HL-60/S4 treated with retinoic acid at 250 ng/mL for 4 days and 3 days (cell line): ENCODE results near the gene DMRTC2.

ENCODE experiments used
- in situ Hi-C: fragments of 300-500 bp; cut with MboI; formaldehyde crosslinking; loops from 2 replicates; pipeline ENCODE4 v1.7.0; 2022; ENCODE audit warnings: low sequenced_read_pairs

The DMRTC2 gene

DNA sequence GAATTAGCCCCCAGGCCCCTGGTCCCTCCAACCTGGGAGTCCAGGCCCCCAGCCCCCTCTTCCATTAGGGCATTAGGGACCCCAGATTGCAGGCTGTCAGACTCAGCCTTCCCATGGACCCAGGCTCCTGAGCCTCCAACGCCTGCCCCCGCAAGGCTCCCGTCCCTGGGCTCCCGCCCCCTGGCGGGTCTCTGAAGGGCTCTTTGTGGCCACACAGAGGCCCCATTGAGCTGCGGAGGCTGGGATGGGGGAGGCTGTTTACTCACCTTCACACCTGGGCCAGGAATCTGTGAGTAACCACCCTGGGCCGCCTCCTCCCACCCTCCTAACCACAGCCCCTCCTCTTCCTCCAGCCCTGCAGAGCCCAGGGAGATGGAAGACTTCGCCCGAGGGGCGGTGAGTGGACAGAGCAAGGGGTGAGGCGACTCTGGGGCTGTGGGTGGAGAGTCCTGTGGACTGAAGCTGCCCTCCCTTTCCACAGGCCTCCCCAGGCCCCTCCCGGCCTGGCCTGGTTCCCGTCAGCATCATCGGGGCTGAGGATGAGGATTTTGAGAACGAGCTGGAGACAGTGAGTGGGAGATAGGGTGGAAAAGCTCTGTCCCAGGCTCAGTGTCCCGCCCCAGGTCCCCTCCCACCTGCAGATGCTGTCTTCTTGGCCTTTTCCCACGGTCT, 43.0 kb downstream of the DMRTC2 start:
- in situ Hi-C loops = no loop called here

GRCh38 chr19:41888926-41889325, 44.1 kb downstream of the DMRTC2 start:
- in situ Hi-C loops = no loop called here

GRCh38 chr19:41889896-41890295, 45.1 kb downstream of the DMRTC2 start:
- in situ Hi-C loops = no loop called here

DNA sequence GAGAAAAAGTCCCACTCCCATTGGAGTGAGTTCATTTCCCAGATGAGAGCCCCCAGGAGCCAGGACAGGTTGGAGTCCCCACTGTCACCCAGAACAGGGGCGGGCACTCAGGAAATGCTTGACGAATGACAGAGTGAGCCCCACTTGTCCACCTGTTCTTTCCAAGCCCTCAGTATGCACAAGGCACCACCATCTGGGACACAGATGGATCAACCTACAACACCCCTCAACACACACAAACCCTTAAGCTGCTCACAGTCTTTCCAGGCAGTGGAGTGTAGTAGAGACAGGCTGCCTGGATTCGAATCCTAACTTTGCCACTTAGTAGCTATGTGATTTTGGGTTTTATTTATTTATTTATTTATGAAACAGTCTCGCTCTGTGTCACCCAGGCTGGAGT, 46.1 kb downstream of the DMRTC2 start:
- in situ Hi-C loops = no loop called here

DNA sequence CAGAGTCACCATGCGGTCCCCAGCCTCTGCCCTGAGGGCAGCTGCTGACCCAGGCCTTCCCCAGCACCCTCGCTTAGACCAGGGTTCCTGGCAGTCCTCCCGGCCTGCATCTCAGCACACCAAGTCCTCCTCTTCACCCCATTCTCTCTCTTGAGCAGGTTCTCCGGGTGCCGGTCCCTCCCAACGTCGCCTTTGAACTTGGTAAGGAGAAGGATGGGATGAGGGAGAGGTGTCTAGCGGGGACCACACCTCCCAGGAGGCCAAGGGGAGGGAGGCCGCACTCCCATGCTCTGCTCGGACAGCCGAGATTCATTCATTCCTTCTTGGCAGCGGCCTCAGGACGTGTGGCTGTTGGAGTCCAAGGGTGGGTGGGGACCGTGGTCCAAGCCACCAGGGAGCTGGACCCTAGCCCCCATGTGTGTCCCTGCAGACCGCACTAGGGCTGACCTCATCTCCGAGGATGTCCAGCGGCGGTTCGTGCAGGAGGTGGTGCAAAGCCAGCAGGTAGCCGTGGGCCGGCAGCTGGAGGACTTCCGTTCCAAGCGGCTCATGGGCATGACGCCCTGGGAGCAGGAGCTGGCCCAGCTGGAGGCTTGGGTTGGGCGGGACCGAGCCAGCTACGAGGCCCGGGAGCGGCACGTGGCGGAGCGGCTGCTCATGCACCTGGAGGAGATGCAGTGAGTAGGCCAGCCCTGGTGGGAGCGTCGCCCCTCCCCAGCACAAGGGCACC, 47.5 kb downstream of the DMRTC2 start:
- in situ Hi-C loops = no loop called here

DNA sequence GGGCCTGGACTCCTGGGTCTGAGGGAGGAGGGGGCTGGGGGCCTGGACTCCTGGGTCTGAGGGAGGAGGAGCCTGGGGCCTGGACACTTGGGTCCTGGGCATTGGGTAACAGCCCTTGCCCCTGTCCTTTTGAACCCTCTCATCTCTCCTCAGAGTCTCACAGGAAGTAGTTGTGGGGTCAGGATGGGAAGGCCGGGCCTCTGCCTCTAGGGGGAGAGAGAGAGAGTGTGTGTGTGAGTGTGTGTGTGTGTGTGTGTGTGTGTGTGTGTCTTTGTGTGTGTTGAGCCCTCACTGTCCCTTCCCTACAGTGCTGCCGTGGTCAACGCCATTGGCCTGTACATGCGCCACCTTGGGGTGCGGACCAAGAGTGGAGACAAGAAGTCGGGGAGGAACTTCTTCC, 49.1 kb downstream of the DMRTC2 start:
- in situ Hi-C loops = no loop called here

- in situ Hi-C loops = no loop called here
Measured at GRCh38 chr19:41894350-41894749, 49.5 kb downstream of the DMRTC2 start.

DNA sequence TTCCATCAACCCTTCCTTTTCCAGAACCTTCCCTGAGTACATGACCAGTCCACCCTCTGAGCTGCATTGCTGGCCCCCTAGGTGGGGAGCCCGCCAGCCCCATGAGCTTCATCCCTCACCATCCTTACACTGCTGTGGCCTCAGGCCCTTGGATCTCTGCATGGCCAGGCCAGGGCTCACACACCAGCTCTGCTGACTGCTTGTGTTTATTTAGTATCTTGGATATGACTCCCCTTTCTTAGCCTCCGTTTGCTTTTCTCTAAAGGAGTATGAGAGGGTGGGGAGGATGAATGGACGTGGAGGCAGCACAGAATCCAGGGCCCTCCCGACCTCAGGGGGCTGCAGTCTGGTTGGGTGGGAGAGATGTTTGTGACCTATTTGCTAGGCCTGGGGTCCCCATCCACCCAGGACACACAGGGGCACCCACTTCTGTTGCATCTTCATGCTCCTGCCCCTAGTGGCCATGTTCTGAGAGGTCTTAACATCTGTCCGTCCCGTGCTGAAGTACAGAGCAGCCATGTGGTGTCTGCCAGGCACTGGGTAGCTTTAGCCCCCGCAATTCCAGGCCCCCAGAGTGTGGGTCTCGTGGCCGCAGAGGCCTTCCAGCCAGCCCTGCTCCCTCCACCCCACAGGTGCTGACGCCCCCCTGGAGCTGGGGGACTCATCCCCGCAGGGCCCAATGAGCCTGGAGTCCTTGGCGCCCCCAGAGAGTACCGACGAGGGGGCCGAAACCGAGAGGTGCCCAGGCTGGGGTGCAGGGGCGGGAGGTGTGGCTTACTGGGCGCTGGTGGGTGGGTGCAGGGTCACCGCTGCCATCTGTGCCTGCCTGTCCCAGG, 51.1 kb downstream of the DMRTC2 start:
- in situ Hi-C loops = no loop called here

- in situ Hi-C loops = no loop called here
Measured at GRCh38 chr19:41896581-41896942, 51.7 kb downstream of the DMRTC2 start.

GRCh38 chr19:41897181-41897580, 52.3 kb downstream of the DMRTC2 start:
- in situ Hi-C loops = no loop called here

DNA sequence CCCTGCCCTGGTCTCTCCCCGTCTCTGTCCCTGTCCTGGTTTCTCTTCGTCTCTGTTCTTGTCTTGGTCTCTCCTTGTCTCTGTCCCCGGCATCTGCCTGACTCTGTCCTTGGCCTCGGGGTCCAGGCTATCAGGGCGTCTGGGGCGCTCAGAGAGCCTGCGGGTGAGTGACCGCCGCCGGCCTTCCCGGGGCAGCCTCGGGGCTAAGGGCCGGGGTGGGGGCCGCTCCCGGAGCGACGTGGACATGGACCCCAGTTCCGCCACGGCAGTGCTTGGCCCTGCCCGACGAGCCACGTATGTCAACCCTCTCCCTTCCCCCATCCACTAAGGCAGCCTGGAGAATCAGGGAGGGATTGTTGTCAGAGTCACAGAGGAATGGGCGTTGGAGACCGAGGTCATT, 53.0 kb downstream of the DMRTC2 start:
- in situ Hi-C loops = no loop called here

DNA sequence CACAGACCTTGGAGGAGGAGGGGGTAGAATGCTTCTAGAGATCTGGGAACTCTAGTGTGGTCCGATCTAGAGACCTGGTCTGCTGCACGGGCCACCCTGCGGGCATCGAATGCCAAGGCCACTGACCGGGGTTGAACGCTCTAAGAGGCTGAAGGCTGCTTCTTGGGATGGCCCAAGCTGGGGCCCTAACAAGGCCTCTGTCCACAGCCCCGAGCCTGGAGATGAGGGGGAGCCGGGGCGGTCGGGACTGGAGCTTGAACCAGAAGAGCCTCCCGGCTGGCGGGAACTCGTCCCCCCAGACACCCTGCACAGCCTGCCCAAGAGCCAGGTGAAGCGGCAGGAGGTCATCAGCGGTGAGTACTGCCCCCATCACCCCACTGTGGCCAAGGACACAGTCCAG, 53.4 kb downstream of the DMRTC2 start:
- in situ Hi-C loops = no loop called here
